HCT116 (cell line): ENCODE results near the gene KRTAP1-3. TPM values are rescaled to one million over a fixed set of nuclear protein-coding genes. Genes with fewer than 3 reads are reported as not detected.

Source experiments
- ATAC-seq: fragments of 200-7000 bp; cut with Tn5 transposase; 2 replicates; pipeline ENCODE4 v1.9.1; 2020; ENCODE audit warnings: mild to moderate bottlenecking, moderate library complexity
- BruUV-seq: library from RNA; stranded (reverse); fragments of 400-500 nt; replicated peaks from 2 replicates; lab custom pipeline; 2021; lab: Mats Ljungman, UMichigan
- CTCF ChIA-PET: fragments of 300-600 bp; sonication (Branson Sonifier 250); formaldehyde crosslinking; loops from one replicate; lab custom pipeline; 2021; ENCODE audit warnings: antibody characterized with exemption; lab: Charles Lee
- POLR2A ChIA-PET: fragments of 300-600, 350-600 bp; sonication (Branson Sonifier 250); formaldehyde crosslinking; loops from one replicate; lab custom pipeline; 2021; ENCODE audit warnings: antibody characterized with exemption; lab: Charles Lee
- RAD21 ChIA-PET, 2 experiments: fragments of 300-600 bp; sonication (Branson Sonifier 250); formaldehyde crosslinking; loops; one replicate each; lab custom pipeline; 2023; ENCODE audit warnings: low total read pairs in 2 of 2; ENCODE audit not compliant: uncharacterized antibody in 2 of 2, unreplicated experiment in 2 of 2, low non-redundant PET in 1 of 2; lab: Charles Lee
- DNase-seq: peaks from one replicate; pipeline ENCODE4 v3.0.0-alpha.2; 2010; ENCODE audit warnings: low read depth, low spot score
- H2AFZ ChIP-seq: fragments of 200-600 bp; shearing (Covaris generic), sonication (generic); 2 replicates; pipeline ENCODE4 v1.6.1; 2017; ENCODE audit warnings: low read depth, mixed run types, mixed read lengths, antibody characterized with exemption, low read length; ENCODE audit not compliant: poor library complexity, severe bottlenecking
- H3K27ac ChIP-seq: 2 replicates; pipeline ENCODE4 v1.5.1; 2012; ENCODE audit warnings: low read depth, low read length
- H3K27me3 ChIP-seq: fragments of 200-600 bp; sonication (generic); 2 replicates; pipeline ENCODE4 v1.6.1; 2016; ENCODE audit warnings: mixed run types, low read length, mixed read lengths; ENCODE audit not compliant: insufficient read depth
- H3K36me3 ChIP-seq, 2 experiments: fragments of 200-500 bp in 1 of 2; fragments of 200-600 bp in 1 of 2; sonication (Bioruptor generic) in 1 of 2; sonication (generic) in 1 of 2; 2 replicates each; pipeline versions ENCODE4 v1.5.1 to v1.6.1; 2014 to 2016; ENCODE audit warnings: low read length in 2 of 2, inconsistent platforms in 1 of 2, mixed read lengths in 1 of 2, mixed run types in 1 of 2; ENCODE audit not compliant: insufficient read depth in 2 of 2, control insufficient read depth in 1 of 2
- H3K4me1 ChIP-seq, 2 experiments: fragments of 200-600 bp in 1 of 2; sonication (generic) in 1 of 2; 2 replicates each; pipeline versions ENCODE4 v1.5.1 to v1.6.1; 2012 to 2017; ENCODE audit warnings: low read length in 2 of 2, inconsistent platforms in 1 of 2, mild to moderate bottlenecking in 1 of 2, mixed read lengths in 1 of 2, mixed run types in 1 of 2, moderate library complexity in 1 of 2; ENCODE audit not compliant: insufficient read depth in 2 of 2, control insufficient read depth in 1 of 2
- H3K4me2 ChIP-seq: fragments of 200-600 bp; sonication (generic); 2 replicates; pipeline ENCODE4 v1.6.1; 2017; ENCODE audit warnings: mixed run types, low read length, mixed read lengths
- H3K4me3 ChIP-seq, 2 experiments: fragments of 200-600 bp in 1 of 2; sonication (generic) in 1 of 2; replicated peaks in 1 of 2; 2 replicates each; pipeline ENCODE4 v1.5.1; 2011 to 2016; ENCODE audit warnings: low read length in 2 of 2, control low read depth in 1 of 2, low read depth in 1 of 2, mild to moderate bottlenecking in 1 of 2, mixed read lengths in 1 of 2, mixed run types in 1 of 2
- H3K79me2 ChIP-seq: fragments of 200-600 bp; sonication (generic); 2 replicates; pipeline ENCODE4 v1.6.1; 2017; ENCODE audit warnings: mild to moderate bottlenecking, mixed run types, low read length, moderate library complexity, mixed read lengths; ENCODE audit not compliant: insufficient read depth
- H3K9ac ChIP-seq: fragments of 200-600 bp; sonication (generic); 2 replicates; pipeline ENCODE4 v1.6.1; 2016; ENCODE audit warnings: low read length, mixed read lengths
- H3K9me2 ChIP-seq: fragments of 200-600 bp; sonication (generic), shearing (Covaris generic); 2 replicates; pipeline ENCODE4 v1.6.1; 2017; ENCODE audit warnings: mixed run types, mild to moderate bottlenecking, moderate library complexity; ENCODE audit not compliant: insufficient read depth
- H3K9me3 ChIP-seq, 2 experiments: fragments of 200-500 bp in 1 of 2; fragments of 200-600 bp in 1 of 2; sonication (Bioruptor generic) in 1 of 2; sonication (generic) in 1 of 2; 2 replicates each; pipeline ENCODE4 v1.6.1; 2014 to 2017; ENCODE audit warnings: low read length in 2 of 2, mixed read lengths in 2 of 2, inconsistent platforms in 1 of 2, low read depth in 1 of 2, mild to moderate bottlenecking in 1 of 2, mixed run types in 1 of 2, moderate library complexity in 1 of 2; ENCODE audit not compliant: control insufficient read depth in 1 of 2, insufficient read depth in 1 of 2
- H4K20me1 ChIP-seq: fragments of 200-600 bp; sonication (generic), shearing (Covaris generic); 2 replicates; pipeline ENCODE4 v1.6.1; 2017; ENCODE audit warnings: mixed run types, mild to moderate bottlenecking, moderate library complexity; ENCODE audit not compliant: insufficient read depth
- CBX3 ChIP-seq: IDR thresholded peaks from 2 replicates; pipeline ENCODE4 v1.6.1; 2012; ENCODE audit warnings: low read depth
- EGR1 ChIP-seq: IDR thresholded peaks from 2 replicates; pipeline ENCODE4 v1.6.1; 2012; ENCODE audit warnings: low read depth
- ELF1 ChIP-seq: IDR thresholded peaks from 2 replicates; pipeline ENCODE4 v1.6.1; 2012; ENCODE audit warnings: low read depth, borderline replicate concordance
- EZH2phosphoT487 ChIP-seq: fragments of 200-600 bp; IDR thresholded peaks from 2 replicates; pipeline ENCODE4 v1.6.1; 2018; ENCODE audit warnings: antibody characterized with exemption, borderline replicate concordance
- FOSL1 ChIP-seq: IDR thresholded peaks from 2 replicates; pipeline ENCODE4 v1.6.1; 2012; ENCODE audit warnings: low read depth
- JUND ChIP-seq: IDR thresholded peaks from 2 replicates; pipeline ENCODE4 v1.6.1; 2012
- POLR2A ChIP-seq: IDR thresholded peaks from 2 replicates; pipeline ENCODE4 v1.7.0; 2011; ENCODE audit warnings: borderline replicate concordance; ENCODE audit not compliant: insufficient read depth, insufficient read length; ENCODE audit errors: extremely low read depth
- POLR2AphosphoS5 ChIP-seq: IDR thresholded peaks from 2 replicates; pipeline ENCODE4 v1.6.1; 2011; ENCODE audit warnings: mild to moderate bottlenecking, low read depth, low read length, moderate library complexity
- REST ChIP-seq: IDR thresholded peaks from 2 replicates; pipeline ENCODE4 v1.6.1; 2012; ENCODE audit warnings: low read depth
- SP1 ChIP-seq: IDR thresholded peaks from 2 replicates; pipeline ENCODE4 v1.6.1; 2012; ENCODE audit warnings: low read depth
- SRF ChIP-seq: IDR thresholded peaks from 2 replicates; pipeline ENCODE4 v1.6.1; 2012; ENCODE audit warnings: low read depth
- intact Hi-C: fragments of 100-400 bp; cut with micrococcal nuclease; formaldehyde crosslinking; loops from 2 replicates; pipeline ENCODE4 v1.10.0; 2022
- total RNA-seq: library from RNA; stranded (reverse); gene quantifications from one replicate; pipeline ENCODE4 v1.2.1, GENCODE V29; 2021; ENCODE audit not compliant: unreplicated experiment
- TF ChIP-seq, protein P1 (sequence below): IDR thresholded peaks from 2 replicates; pipeline ENCODE4 v1.6.1; 2012
- TF ChIP-seq, protein P2 (sequence below): IDR thresholded peaks from 2 replicates; pipeline ENCODE4 v1.6.1; 2012
- TF ChIP-seq, protein P3 (sequence below): IDR thresholded peaks from 2 replicates; pipeline ENCODE4 v1.6.1; 2011; ENCODE audit warnings: mild to moderate bottlenecking, low read length, moderate library complexity; ENCODE audit not compliant: insufficient replicate concordance; ENCODE audit errors: extremely low read depth

Gene KRTAP1-3
- total RNA-seq, 1 experiment from 2014 or later: not detected

DNA sequence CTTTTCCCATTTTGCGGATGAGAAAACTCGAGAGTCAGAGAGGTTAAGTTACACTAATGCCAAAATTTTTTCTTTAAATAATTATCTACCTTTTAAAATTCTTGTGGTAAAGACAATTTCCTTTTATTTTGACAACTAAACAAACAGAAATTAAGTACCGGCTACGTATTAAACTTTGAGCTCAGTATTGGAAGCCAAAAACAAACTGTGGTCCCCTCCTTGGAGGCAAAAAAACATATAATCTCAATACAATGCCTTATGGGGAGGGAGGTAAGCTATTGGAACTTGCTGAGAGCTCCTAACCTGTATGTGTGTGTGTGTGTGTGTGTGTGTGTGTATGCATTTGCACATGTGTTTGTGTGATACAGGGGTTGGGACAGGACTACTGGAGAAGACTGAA, 28.8 kb upstream of the KRTAP1-3 start:
- Histone ChIP-seq H3K4me2 (no peak overlapping the region), H3K9me3 (no peaks in the 10 kb centered on the region; a peak in 1 of 4 replicates), H3K36me3 (peaks cover 0 to 12% of the 10 kb centered on the region in 2 experiments; a peak in 1 of 4 replicates), H2AFZ (no peak overlapping the region), H3K27me3 (no peaks in the 10 kb centered on the region), H3K9ac (0 out of 2 replicates have a peak overlapping the region, but pooled peaks have one; percentile 2), H3K4me1 (peaks cover 47 to 88% of the 10 kb centered on the region in 2 experiments), H3K9me2 (no peaks in the 10 kb centered on the region), H3K4me3 (no peak overlapping the region), H3K27ac (0 out of 2 replicates have a peak overlapping the region, but pooled peaks have one; percentile 9), H3K79me2 (no peaks in the 10 kb centered on the region), H4K20me1 (no peaks in the 10 kb centered on the region)
- ChIA-PET POLR2A (no interaction called here), CTCF (no interaction called here), RAD21 (no interaction called here)
- ATAC-seq (no peak), DNase-seq (no peak)
- no peak for TF ChIP-seq POLR2AphosphoS5
- TF ChIP-seq EGR1: no peak
- TF ChIP-seq EZH2phosphoT487: no peak
- TF ChIP-seq ELF1: no peak
- TF ChIP-seq POLR2A: no peak
- BruUV-seq: no TSS peak
- intact Hi-C loops: no loop called here

GRCh38 chr17:41061964-41062363, 27.3 kb upstream of the KRTAP1-3 start:
- Histone ChIP-seq H3K9me3 (peaks cover 0 to 8% of the 10 kb centered on the region in 2 experiments; a peak in 1 of 4 replicates), H3K79me2 (no peaks in the 10 kb centered on the region), H2AFZ (no peak overlapping the region), H4K20me1 (no peaks in the 10 kb centered on the region), H3K36me3 (peaks cover 0 to 7% of the 10 kb centered on the region in 2 experiments; a peak in 1 of 4 replicates), H3K9me2 (no peaks in the 10 kb centered on the region), H3K27ac (peak overlapping the region; percentile 85), H3K9ac (0 out of 2 replicates have a peak overlapping the region, but pooled peaks have one; percentile 10), H3K4me2 (no peak overlapping the region), H3K27me3 (no peaks in the 10 kb centered on the region), H3K4me1 (peaks cover 48 to 75% of the 10 kb centered on the region in 2 experiments), H3K4me3 (no peak overlapping the region)
- CTCF ChIA-PET: no interaction called here
- intact Hi-C loops: no loop called here
- BruUV-seq: no TSS peak
- RAD21 ChIA-PET: no interaction called here
- POLR2A ChIA-PET: no interaction called here
- TF ChIP-seq ELF1 (no peak), REST (no peak), SP1 (peak; percentile 21; the same call in 1 of the 2 replicates), CBX3 (0 out of 2 replicates have a peak, but pooled peaks have one; percentile 19), FOSL1 (peak; percentile 21; the same call in 1 of the 2 replicates), SRF (peak; percentile 24; the same call in 1 of the 2 replicates), JUND (0 out of 2 replicates have a peak, but pooled peaks have one; percentile 9)
- TF ChIP-seq, protein P1, sequence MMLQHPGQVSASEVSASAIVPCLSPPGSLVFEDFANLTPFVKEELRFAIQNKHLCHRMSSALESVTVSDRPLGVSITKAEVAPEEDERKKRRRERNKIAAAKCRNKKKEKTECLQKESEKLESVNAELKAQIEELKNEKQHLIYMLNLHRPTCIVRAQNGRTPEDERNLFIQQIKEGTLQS: no peak
- TF ChIP-seq, protein P2, sequence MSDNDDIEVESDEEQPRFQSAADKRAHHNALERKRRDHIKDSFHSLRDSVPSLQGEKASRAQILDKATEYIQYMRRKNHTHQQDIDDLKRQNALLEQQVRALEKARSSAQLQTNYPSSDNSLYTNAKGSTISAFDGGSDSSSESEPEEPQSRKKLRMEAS: peak; percentile 60; the same call in 1 of the 2 replicates
- TF ChIP-seq, protein P3, sequence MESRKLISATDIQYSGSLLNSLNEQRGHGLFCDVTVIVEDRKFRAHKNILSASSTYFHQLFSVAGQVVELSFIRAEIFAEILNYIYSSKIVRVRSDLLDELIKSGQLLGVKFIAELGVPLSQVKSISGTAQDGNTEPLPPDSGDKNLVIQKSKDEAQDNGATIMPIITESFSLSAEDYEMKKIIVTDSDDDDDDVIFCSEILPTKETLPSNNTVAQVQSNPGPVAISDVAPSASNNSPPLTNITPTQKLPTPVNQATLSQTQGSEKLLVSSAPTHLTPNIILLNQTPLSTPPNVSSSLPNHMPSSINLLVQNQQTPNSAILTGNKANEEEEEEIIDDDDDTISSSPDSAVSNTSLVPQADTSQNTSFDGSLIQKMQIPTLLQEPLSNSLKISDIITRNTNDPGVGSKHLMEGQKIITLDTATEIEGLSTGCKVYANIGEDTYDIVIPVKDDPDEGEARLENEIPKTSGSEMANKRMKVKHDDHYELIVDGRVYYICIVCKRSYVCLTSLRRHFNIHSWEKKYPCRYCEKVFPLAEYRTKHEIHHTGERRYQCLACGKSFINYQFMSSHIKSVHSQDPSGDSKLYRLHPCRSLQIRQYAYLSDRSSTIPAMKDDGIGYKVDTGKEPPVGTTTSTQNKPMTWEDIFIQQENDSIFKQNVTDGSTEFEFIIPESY: no peak
- ATAC-seq (no peak), DNase-seq (no peak)
